Vagina (tissue), 2 donors: ENCODE results near the gene TSPAN32. TPM values are rescaled to one million over a fixed set of nuclear protein-coding genes. Genes with fewer than 3 reads are reported as not detected.
A peak's percentile ranks its signal among the peaks of the same experiment; 100 is the strongest.

Experiments
- DNase-seq, 2 donors: peaks; one replicate each; pipeline ENCODE4 v3.0.0-alpha.2; 2017; ENCODE audit errors: extremely low spot score in 2 of 2
- H3K27ac ChIP-seq: fragments of 200-600 bp; sonication (generic); one replicate; pipeline ENCODE4 v1.5.1; 2019
- H3K27me3 ChIP-seq: fragments of 200-600 bp; sonication (generic); one replicate; pipeline ENCODE4 v1.5.1; 2019
- H3K36me3 ChIP-seq, 2 donors: fragments of 200-600 bp; sonication (generic); one replicate each; pipeline ENCODE4 v1.5.1; 2017 to 2019
- H3K4me1 ChIP-seq: fragments of 200-600 bp; sonication (generic); one replicate; pipeline ENCODE4 v1.5.1; 2019
- H3K4me3 ChIP-seq, 2 donors: fragments of 200-600 bp; sonication (generic); 1 replicate in 1 of 2; 2 replicates in 1 of 2; pipeline ENCODE4 v1.5.1; 2016 to 2019
- H3K9me3 ChIP-seq: fragments of 200-600 bp; sonication (generic); one replicate; pipeline ENCODE4 v1.5.1; 2019
- CTCF ChIP-seq, 3 experiments: fragments of 450-650 bp in 2 of 3; fragments of 200-600 bp in 1 of 3; sonication (generic) in 1 of 3; IDR thresholded peaks; one replicate each; pipeline ENCODE4 v1.5.1; 2017 to 2019; ENCODE audit warnings: antibody characterized with exemption in 3 of 3, mild to moderate bottlenecking in 2 of 3, moderate library complexity in 2 of 3
- POLR2A ChIP-seq, 2 donors: fragments of 450-650 bp; IDR thresholded peaks; one replicate each; pipeline ENCODE4 v1.6.1; 2017; ENCODE audit warnings: antibody characterized with exemption in 2 of 2, mild to moderate bottlenecking in 2 of 2, moderate library complexity in 2 of 2
- POLR2AphosphoS5 ChIP-seq, 2 donors: sonication (generic); formaldehyde crosslinking; IDR thresholded peaks; one replicate each; pipeline ENCODE4 v1.9.0; 2017; ENCODE audit warnings: antibody characterized with exemption in 2 of 2, mild to moderate bottlenecking in 2 of 2, low read depth in 1 of 2; ENCODE audit not compliant: insufficient read depth in 1 of 2
- intact Hi-C: fragments of 100-400 bp; cut with DNase I; formaldehyde crosslinking; loops from one replicate; pipeline ENCODE4 v1.15.1; 2023
- total RNA-seq: library from RNA; depleted of rRNA; stranded (reverse); fragments of >200 nt; gene quantifications from one replicate; pipeline ENCODE4 v1.2.3, GENCODE V29; 2016

TSPAN32 gene
- total RNA-seq, 1 donor from 2014 or later: 3.7 TPM

- Histone ChIP-seq H3K27ac (peak overlapping the region; percentile 97), H3K9me3 (no peaks in the 10 kb centered on the region), H3K4me1 (peaks cover 80% of the 10 kb centered on the region), H3K27me3 (no peaks in the 10 kb centered on the region), H3K36me3 (no peaks in the 10 kb centered on the region), H3K4me3 (no peak overlapping the region)
- TF ChIP-seq POLR2A (IDR thresholded peaks at IDR 0.05): no peak
- TF ChIP-seq CTCF (IDR thresholded peaks at IDR 0.05): no peak
- TF ChIP-seq POLR2AphosphoS5 (IDR thresholded peaks at IDR 0.05; ENCODE audit: insufficient read depth in 1 of 2, low read depth in 1 of 2): no peak
- intact Hi-C loops: no loop called here
- no peak for DNase-seq
Measured at GRCh38 chr11:2310073-2310785, 8.4 kb downstream of the TSPAN32 start.

GRCh38 chr11:2310786-2311352 is 9.1 kb downstream of the TSPAN32 start:
- intact Hi-C loops: no loop called here
- Histone ChIP-seq H3K27ac (peak overlapping the region; percentile 97), H3K9me3 (no peaks in the 10 kb centered on the region), H3K27me3 (no peaks in the 10 kb centered on the region), H3K4me3 (no peak overlapping the region), H3K36me3 (no peaks in the 10 kb centered on the region), H3K4me1 (peaks cover 80% of the 10 kb centered on the region)
- no peak for DNase-seq
- no peak for TF ChIP-seq CTCF (IDR thresholded peaks at IDR 0.05)

- Histone ChIP-seq H3K36me3 (no peaks in the 10 kb centered on the region), H3K4me3 (no peak overlapping the region), H3K9me3 (no peaks in the 10 kb centered on the region), H3K27me3 (no peaks in the 10 kb centered on the region), H3K4me1 (peaks cover 75% of the 10 kb centered on the region), H3K27ac (peak overlapping the region; percentile 97)
- TF ChIP-seq CTCF (IDR thresholded peaks at IDR 0.05) (no peak), POLR2AphosphoS5 (IDR thresholded peaks at IDR 0.05; ENCODE audit: insufficient read depth in 1 of 2, low read depth in 1 of 2) (no peak), POLR2A (IDR thresholded peaks at IDR 0.05) (no peak)
- intact Hi-C loops: no loop called here
- no peak for DNase-seq
Measured at GRCh38 chr11:2311353-2312133, 9.7 kb downstream of the TSPAN32 start.

- intact Hi-C loops: no loop called here
- Histone ChIP-seq H3K9me3 (no peaks in the 10 kb centered on the region), H3K27me3 (no peaks in the 10 kb centered on the region), H3K27ac (peak overlapping the region; percentile 97), H3K36me3 (no peaks in the 10 kb centered on the region), H3K4me1 (peaks cover 66% of the 10 kb centered on the region), H3K4me3 (no peak overlapping the region)
- DNase-seq: no peak
- TF ChIP-seq CTCF (IDR thresholded peaks at IDR 0.05) (no peak), POLR2AphosphoS5 (IDR thresholded peaks at IDR 0.05; ENCODE audit: insufficient read depth in 1 of 2, low read depth in 1 of 2) (peak; percentile 58 to 87), POLR2A (IDR thresholded peaks at IDR 0.05) (no peak)
Measured at GRCh38 chr11:2312232-2313042, 10.6 kb downstream of the TSPAN32 start.
